HG03139 (cell line): ENCODE data around the gene CCDC60.
A peak's percentile ranks its signal among the peaks of the same experiment; 100 is the strongest.

Experiments
- ATAC-seq: cut with Tn5 transposase; IDR thresholded peaks from one replicate; pipeline ENCODE4 v1.9.1; 2021; ENCODE audit not compliant: unreplicated experiment

CCDC60 gene

GRCh38 chr12:119432949-119433348 is 98.4 kb downstream of the CCDC60 start:
- no peak for ATAC-seq

DNA sequence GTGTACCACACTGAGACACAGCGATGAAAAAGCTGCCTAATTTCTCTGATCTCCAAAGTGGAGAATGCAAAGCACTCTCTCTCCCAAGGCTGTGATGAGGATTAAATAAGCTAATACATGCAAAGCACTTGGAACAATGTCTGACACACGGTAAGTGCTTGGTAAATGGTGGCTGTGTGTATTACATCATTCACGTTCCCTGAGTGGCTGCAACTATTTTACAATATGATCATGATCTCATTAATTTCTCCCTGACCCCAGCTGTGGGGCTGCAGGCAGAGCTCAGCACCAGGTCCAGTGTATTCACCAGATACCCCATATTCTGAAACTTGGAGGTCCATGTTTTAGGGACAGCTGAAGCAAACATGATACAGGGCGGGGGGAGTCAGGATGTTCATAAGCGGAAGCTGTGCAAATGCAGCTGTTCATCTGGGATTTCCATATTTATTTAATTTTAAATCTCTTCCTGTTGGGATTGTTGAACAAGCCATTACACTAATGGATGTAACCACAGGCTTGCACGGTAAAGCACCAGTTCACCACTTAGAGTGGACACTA is 106.4 kb downstream of the CCDC60 start:
- no peak for ATAC-seq

GRCh38 chr12:119444462-119445044 is 110.0 kb downstream of the CCDC60 start:
- ATAC-seq: peak; percentile 65

GRCh38 chr12:119446459-119446858 is 111.9 kb downstream of the CCDC60 start:
- no peak for ATAC-seq

- ATAC-seq: no peak
These were observed 112.6 kb downstream of the CCDC60 start for GRCh38 chr12:119447126-119447525.

- ATAC-seq: no peak
These were observed 113.1 kb downstream of the CCDC60 start for GRCh38 chr12:119447618-119448017.

DNA sequence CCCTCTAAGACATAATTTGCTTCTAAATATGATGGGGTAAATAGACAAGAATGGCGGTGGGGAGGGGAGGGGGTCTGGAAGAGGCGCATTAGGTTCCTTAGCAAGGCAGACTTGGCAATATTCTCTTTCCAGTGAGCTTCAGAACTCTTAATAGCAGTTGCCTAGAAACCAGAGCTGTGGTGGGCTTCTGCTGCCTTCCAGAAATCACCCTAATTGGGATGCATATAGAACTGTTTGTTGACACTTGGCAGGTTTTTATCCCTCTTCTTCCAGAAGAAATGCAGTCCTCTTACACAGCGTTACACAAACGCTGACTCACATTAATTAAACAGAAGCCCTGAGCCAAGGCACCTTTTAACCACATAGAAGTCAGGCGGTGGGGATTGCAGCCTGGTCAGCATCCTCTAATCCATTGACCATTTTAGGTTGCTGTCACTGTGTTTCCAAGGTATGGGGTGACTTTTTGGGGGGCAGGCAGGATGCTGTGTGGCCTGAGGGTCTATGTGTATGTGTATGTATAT is 114.1 kb downstream of the CCDC60 start:
- no peak for ATAC-seq

GRCh38 chr12:119450771-119451170 is 116.2 kb downstream of the CCDC60 start:
- no peak for ATAC-seq

DNA sequence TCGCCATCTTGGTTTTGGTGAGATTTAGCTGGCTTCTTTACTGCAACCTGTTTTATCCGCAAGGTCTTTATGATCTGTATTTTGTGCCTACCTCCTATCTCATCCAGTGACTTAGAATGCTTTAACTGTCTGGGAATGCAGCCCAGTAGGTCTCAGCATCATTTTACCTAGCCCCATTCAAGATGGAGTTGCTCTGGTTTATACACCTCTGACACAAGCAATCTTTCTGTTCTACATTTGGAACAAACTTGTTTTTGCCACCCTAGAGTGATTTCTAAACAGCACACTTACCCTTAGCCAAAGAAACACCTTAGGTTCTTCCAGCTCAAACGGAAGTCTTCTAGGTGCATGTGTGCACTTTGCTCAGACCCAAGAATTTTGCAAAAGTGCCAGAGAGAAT is 122.3 kb downstream of the CCDC60 start:
- no peak for ATAC-seq

DNA sequence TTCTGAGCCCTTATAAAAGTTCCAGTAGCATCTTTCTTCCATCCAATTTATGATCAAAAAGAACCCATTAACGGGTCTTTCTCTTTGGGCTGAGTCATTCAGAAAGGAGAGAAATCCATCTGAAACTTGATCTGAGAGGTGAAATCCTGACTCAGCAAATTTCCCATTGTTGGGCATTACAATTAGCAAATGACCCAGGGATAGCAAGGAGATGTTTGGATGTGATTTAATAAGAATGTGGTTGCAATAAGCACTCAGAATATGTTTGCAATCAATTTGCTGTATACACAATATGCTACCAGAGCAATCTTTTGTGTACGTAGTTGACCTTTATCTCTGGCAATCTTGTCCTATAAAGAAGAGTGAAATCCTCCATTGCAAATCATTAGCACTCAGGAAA is 122.7 kb downstream of the CCDC60 start:
- no peak for ATAC-seq

- ATAC-seq: no peak
These were observed 125.0 kb downstream of the CCDC60 start for GRCh38 chr12:119459481-119459880.

- no peak for ATAC-seq
These were observed 126.3 kb downstream of the CCDC60 start for GRCh38 chr12:119460876-119461275.

- ATAC-seq: no peak
These were observed 127.2 kb downstream of the CCDC60 start for GRCh38 chr12:119461636-119462214.

DNA sequence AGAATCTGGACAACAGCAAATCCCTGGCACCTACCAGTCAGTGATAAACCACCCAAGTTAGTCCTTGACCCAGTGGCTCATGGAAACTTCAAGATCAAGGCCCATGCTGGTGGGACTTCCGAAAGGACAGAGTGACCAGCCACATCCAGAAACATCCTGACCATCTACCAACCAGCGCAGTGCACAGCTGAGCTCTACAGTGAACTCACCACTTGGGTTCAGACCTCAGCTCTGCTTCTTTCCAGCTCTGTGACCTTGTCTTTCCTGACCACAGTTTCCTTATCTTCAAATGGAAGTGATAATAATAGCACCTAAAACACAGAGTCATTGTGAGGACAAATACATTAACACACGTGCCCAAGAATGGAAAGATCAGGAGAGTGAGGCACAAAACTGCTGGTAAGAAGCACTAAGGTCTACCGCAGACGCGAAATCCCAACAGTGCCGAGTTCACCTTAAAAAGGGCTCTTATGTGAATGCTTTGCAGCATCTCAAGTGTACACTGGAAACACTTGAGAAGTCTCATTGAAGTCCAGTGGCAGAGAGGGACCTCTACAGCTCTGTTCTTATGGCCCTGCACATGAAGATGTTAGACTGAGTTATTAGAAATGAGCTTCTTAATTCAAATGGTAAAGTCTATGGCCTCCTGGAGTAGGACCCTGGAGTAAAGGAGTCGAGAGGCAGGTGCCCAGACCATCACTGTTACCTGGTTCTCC is 128.8 kb downstream of the CCDC60 start:
- ATAC-seq: no peak

- ATAC-seq: no peak
These were observed 133.8 kb downstream of the CCDC60 start for GRCh38 chr12:119468296-119468695.

DNA sequence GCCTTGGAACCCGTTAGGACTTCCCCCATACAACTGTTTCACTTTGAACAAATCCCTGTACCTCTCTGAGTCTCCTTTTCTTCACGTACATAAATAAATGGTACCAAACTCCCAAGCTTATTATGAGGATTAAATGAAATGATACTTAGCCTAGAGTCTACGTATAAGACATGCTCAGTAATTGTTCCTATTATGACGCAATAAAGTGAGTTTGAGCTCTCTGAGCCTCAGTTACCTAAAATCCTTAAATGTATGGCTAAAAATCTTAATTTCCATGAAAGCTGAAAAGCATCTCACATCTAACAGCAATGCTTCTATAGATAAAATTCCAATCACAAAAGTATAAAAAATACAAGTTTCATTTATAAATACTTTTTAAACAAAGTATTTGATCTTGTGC is 141.1 kb downstream of the CCDC60 start:
- ATAC-seq: no peak

GRCh38 chr12:119476951-119477350 is 142.4 kb downstream of the CCDC60 start:
- ATAC-seq: no peak

GRCh38 chr12:119479121-119479561 is 144.6 kb downstream of the CCDC60 start:
- no peak for ATAC-seq

DNA sequence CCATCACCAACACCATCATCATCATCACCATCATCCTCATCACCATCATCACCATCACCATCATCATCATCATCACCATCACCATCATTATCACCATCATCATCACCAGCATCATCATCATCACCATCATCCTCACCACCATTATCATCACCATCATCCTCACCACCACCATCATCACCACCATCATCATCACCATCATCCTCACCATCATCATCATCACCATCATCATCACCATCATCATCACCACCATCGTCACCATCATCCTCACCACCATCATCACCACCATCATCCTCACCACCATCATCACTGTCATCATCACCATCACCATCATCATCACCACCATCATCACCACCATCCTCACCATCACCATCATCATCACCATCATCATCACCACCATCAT is 146.0 kb downstream of the CCDC60 start:
- ATAC-seq: no peak

DNA sequence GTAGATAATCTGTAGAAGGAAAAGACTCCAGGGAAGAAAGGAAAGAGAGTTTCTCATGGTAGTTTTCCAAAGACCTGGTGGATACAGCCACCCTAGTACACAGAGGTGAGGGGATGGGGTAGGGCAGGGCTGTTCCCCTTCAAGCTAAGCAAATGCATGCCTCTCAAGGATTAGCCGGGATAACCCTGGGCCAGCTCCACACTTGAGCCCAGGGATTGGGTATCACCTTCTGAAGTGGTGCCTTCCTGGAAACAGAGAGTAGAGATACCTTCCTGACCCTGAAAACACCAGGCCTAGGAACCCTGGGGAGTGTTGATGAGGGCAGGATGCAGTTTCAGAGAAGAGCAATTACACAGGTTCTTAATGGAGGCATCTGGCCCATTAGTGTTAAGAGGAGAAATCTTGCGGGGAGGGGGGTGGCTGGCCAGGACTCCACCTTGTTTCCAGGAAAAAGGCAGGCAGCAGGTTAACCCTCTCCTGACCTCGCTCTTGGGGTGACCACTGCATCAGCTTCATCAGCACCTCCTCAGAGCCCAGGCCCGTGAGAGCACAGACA is 152.1 kb downstream of the CCDC60 start:
- ATAC-seq: no peak

- ATAC-seq: no peak
These were observed 157.3 kb downstream of the CCDC60 start for GRCh38 chr12:119491814-119492213.

GRCh38 chr12:119500209-119500608 is 165.7 kb downstream of the CCDC60 start:
- ATAC-seq: no peak
